ENCODE data around the gene GSTM2. TPM values are rescaled to one million over a fixed set of nuclear protein-coding genes. Genes with fewer than 3 reads are reported as not detected.
A peak's percentile ranks its signal among the peaks of the same experiment; 100 is the strongest.
"Not testable (repeated sequence)": the region's sequence is repeated elsewhere in the genome, so short reads cannot be mapped to it uniquely, and the experiment has no call there.

The GSTM2 gene
- total and polyA plus RNA-seq, 2 donors (not counting 3 experiments of a cell fraction or from before 2014, with no cell fraction given): 21.5 to 23.6 TPM

DNA sequence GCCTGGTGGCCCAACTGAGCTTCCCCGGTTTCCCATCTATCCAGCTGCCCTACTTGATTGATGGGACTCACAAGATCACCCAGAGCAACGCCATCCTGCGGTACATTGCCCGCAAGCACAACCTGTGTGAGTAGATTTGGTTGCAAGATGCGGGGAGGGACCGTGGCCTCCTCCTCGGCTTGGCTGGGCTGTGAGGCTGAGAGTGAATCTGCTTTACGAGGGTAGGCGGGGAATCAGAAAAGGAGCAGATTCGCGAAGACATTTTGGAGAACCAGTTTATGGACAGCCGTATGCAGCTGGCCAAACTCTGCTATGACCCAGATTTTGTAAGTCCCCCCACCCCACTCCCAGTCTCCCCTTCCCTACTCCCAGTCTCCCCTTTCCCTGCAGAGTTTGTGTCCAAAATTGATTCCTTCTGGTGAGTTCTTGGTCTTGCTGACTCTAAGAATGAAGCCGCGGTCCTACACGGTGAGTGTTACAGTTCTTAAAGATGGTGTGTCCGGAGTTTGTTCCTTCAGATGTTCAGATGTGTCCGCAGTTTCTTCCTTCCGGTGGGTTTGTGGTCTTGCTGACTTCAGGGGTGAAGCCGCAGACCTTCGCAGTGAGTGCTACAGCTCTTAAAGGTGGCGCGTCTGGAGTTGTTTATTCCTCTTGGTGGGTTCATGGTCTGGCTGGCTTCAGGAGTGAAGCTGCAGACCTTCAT, 1.5 kb downstream of the GSTM2 start:
- BruUV-seq (replicated peaks): no TSS peak
- ChIA-PET POLR2A (no interaction called here), CTCF (interaction anchor here (0.7 to 1.0 kb wide), 3 partner anchors 29 to 315 kb away, joined by 3 read pairs; partner anchors contain the start of gene AHCYL1)
- Histone ChIP-seq H3K27me3 (ENCODE audit: control insufficient read depth in 2 of 2, insufficient read depth in 2 of 2, low read length in 2 of 2) (no peaks in the 10 kb centered on the region), H3K4me2 (ENCODE audit: insufficient read depth, low read length) (no peak overlapping the region), H3K27ac (ENCODE audit: insufficient read depth, low read depth, low read length) (no peak overlapping the region), H3K4me1 (ENCODE audit: control insufficient read depth, extremely low read depth, insufficient read depth, low read length) (peaks cover 5% of the 10 kb centered on the region), H3K36me3 (ENCODE audit: control insufficient read depth in 2 of 2, extremely low read depth in 1 of 2, insufficient read depth in 2 of 2, low read length in 2 of 2) (no peaks in the 10 kb centered on the region), H3K4me3 (replicated peaks in 1 of 3; ENCODE audit: insufficient read depth in 1 of 3, low read depth in 1 of 3, low read length in 3 of 3) (no peak overlapping the region), H3K9ac (replicated peaks; ENCODE audit: extremely low read depth, insufficient read depth, low read length) (no peak overlapping the region), H2AFZ (ENCODE audit: low read depth, low read length) (no peak overlapping the region), H3K79me2 (ENCODE audit: control insufficient read depth, insufficient read depth, low read length) (no peaks in the 10 kb centered on the region), H3K9me3 (replicated peaks; ENCODE audit: control insufficient read depth, insufficient read depth, low read length) (no peaks in the 10 kb centered on the region), H4K20me1 (replicated peaks; ENCODE audit: control insufficient read depth, extremely low read depth, insufficient read depth, low read length) (no peaks in the 10 kb centered on the region), H3K9me1 (replicated peaks; ENCODE audit: control insufficient read depth, extremely low read depth, insufficient read depth, low read length) (no peaks in the 10 kb centered on the region)
- TF ChIP-seq JUN (IDR thresholded peaks at IDR 0.05; ENCODE audit: borderline replicate concordance, insufficient read depth, insufficient read length, low read depth): no peak
- no peak for TF ChIP-seq EZH2 (IDR thresholded peaks at IDR 0.05; ENCODE audit: borderline replicate concordance, low read depth, low read length, severe bottlenecking)
- TF ChIP-seq POLR2AphosphoS5 (IDR thresholded peaks at IDR 0.05; ENCODE audit: insufficient read depth, low read depth, low read length): no peak
- TF ChIP-seq, protein P1, sequence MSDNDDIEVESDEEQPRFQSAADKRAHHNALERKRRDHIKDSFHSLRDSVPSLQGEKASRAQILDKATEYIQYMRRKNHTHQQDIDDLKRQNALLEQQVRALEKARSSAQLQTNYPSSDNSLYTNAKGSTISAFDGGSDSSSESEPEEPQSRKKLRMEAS (IDR thresholded peaks at IDR 0.05; ENCODE audit: insufficient read depth, insufficient read length): no peak
- TF ChIP-seq, protein P2, sequence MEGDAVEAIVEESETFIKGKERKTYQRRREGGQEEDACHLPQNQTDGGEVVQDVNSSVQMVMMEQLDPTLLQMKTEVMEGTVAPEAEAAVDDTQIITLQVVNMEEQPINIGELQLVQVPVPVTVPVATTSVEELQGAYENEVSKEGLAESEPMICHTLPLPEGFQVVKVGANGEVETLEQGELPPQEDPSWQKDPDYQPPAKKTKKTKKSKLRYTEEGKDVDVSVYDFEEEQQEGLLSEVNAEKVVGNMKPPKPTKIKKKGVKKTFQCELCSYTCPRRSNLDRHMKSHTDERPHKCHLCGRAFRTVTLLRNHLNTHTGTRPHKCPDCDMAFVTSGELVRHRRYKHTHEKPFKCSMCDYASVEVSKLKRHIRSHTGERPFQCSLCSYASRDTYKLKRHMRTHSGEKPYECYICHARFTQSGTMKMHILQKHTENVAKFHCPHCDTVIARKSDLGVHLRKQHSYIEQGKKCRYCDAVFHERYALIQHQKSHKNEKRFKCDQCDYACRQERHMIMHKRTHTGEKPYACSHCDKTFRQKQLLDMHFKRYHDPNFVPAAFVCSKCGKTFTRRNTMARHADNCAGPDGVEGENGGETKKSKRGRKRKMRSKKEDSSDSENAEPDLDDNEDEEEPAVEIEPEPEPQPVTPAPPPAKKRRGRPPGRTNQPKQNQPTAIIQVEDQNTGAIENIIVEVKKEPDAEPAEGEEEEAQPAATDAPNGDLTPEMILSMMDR (IDR thresholded peaks at IDR 0.05; ENCODE audit: extremely low read depth in 1 of 2, insufficient read depth in 1 of 2, low read depth in 1 of 2, low read length in 2 of 2): no peak
- TF ChIP-seq FOS (IDR thresholded peaks at IDR 0.05; ENCODE audit: borderline replicate concordance, insufficient read depth, low read length): no peak
- TF ChIP-seq GATA2 (IDR thresholded peaks at IDR 0.05; ENCODE audit: insufficient read depth, insufficient read length, low read depth, low read length): no peak
- no peak for TF ChIP-seq MYC (IDR thresholded peaks at IDR 0.05; ENCODE audit: low read depth, low read length)
- no peak for TF ChIP-seq POLR2A (IDR thresholded peaks at IDR 0.05; ENCODE audit: low read depth, low read length)
- peak; percentile 0 for DNase-seq (ENCODE audit: low read depth, low spot score)
- dilution Hi-C loops (cut with MboI; ENCODE audit: extremely low pct_ligation_motif_present, low sequenced_read_pairs): no loop called here
- intact Hi-C loops (cut with micrococcal nuclease): loop anchor here (5.0 kb wide), 1 partner anchor 93 kb away; the partner anchor contains the start of gene EPS8L3
- FAIRE-seq: no peak

DNA sequence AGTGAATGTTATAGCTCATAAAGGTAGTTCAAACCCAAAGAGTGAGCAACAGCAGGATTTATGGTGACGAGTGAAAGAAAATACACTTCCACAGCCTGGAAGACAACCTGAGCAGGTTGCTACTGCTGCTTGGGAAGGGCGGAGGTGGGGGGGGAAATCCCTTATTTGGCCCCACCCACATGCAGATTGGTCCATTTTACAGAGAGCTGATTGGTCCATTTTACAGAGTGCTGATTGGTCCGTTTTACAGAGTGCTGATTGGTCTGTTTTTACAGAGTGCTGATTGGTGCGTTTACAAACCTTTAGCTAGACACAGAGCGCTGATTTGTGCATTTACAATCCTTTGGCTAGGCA, 2.1 kb downstream of the GSTM2 start:
- H3K4me3 ChIP-seq (replicated peaks in 1 of 3; ENCODE audit: insufficient read depth in 1 of 3, low read depth in 1 of 3, low read length in 3 of 3); H3K9me1 ChIP-seq (replicated peaks; ENCODE audit: control insufficient read depth, extremely low read depth, insufficient read depth, low read length); POLR2A ChIA-PET; H3K27ac ChIP-seq (ENCODE audit: insufficient read depth, low read depth, low read length); FAIRE-seq; H3K9me3 ChIP-seq (replicated peaks; ENCODE audit: control insufficient read depth, insufficient read depth, low read length); H3K79me2 ChIP-seq (ENCODE audit: control insufficient read depth, insufficient read depth, low read length); H3K36me3 ChIP-seq (ENCODE audit: control insufficient read depth in 2 of 2, extremely low read depth in 1 of 2, insufficient read depth in 2 of 2, low read length in 2 of 2); H3K4me2 ChIP-seq (ENCODE audit: insufficient read depth, low read length); H4K20me1 ChIP-seq (replicated peaks; ENCODE audit: control insufficient read depth, extremely low read depth, insufficient read depth, low read length); H3K27me3 ChIP-seq (ENCODE audit: control insufficient read depth in 2 of 2, insufficient read depth in 2 of 2, low read length in 2 of 2); dilution Hi-C loops (cut with MboI; ENCODE audit: extremely low pct_ligation_motif_present, low sequenced_read_pairs); H2AFZ ChIP-seq (ENCODE audit: low read depth, low read length); H3K4me1 ChIP-seq (ENCODE audit: control insufficient read depth, extremely low read depth, insufficient read depth, low read length); H3K9ac ChIP-seq (replicated peaks; ENCODE audit: extremely low read depth, insufficient read depth, low read length); BruUV-seq (replicated peaks): not testable (repeated sequence)
- CTCF ChIA-PET: interaction anchor here (0.7 to 1.0 kb wide), 3 partner anchors 30 to 315 kb away, joined by 3 read pairs; partner anchors contain the start of gene AHCYL1
- peak; percentile 0 for DNase-seq (ENCODE audit: low read depth, low spot score)
- intact Hi-C loops (cut with micrococcal nuclease): loop anchor here (5.0 kb wide), 1 partner anchor 92 kb away; the partner anchor contains the start of gene EPS8L3
